Stomach (tissue), 4 donors: Measurements from ENCODE around the gene RBM44.

Experiments
- EP300 ChIP-seq: sonication (generic); formaldehyde crosslinking; IDR thresholded peaks from one replicate; pipeline ENCODE4 v1.6.1; 2017; ENCODE audit warnings: antibody characterized with exemption
- POLR2A ChIP-seq, 4 donors: fragments of 450-650 bp; IDR thresholded peaks; one replicate each; pipeline ENCODE4 v1.6.1; 2016; ENCODE audit warnings: antibody characterized with exemption in 4 of 4, control low read depth in 2 of 4, mild to moderate bottlenecking in 1 of 4, moderate library complexity in 1 of 4
- TF ChIP-seq, protein P1 (sequence below), 7 experiments: fragments of 450-650 bp in 4 of 7; fragments of 200-600 bp in 3 of 7; sonication (generic) in 3 of 7; IDR thresholded peaks; one replicate each; pipeline ENCODE4 v1.5.1; 2016 to 2019; ENCODE audit warnings: antibody characterized with exemption in 7 of 7, control low read depth in 2 of 7, mild to moderate bottlenecking in 1 of 7

DNA sequence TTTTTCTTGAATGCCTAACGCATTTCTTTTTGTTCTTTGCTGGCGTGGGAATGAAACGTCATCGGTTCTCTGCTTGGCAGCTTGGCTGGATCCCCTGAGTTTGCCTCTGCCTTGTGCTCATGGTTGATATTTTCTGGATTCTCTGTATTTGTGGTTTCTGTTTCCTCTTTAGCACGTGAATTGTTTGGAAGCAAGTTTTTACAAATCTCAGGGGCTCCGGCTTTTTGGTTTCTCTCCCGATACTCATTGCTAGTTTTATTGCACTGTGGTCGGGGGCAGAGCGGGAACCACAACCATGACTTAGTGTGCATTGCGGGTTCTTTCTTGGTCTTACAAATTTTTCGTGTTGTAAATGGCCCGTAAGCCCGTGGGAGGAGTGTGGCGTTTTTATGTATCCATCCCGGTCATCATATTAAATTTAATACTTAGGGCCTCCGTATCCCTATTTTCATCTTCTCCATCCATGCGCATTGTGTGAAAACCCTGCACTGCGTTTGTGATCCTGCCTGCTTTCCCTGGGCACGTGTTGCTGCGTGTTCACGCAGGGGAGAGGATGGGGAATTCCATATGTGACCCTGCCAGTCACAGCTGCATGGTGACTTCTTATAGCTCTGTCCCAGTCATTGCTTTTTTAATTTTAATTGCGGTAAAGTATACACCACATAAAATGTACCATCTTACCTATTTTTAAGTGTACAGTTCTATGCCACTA lies 70.2 kb downstream of the RBM44 start:
- TF ChIP-seq, protein P1, sequence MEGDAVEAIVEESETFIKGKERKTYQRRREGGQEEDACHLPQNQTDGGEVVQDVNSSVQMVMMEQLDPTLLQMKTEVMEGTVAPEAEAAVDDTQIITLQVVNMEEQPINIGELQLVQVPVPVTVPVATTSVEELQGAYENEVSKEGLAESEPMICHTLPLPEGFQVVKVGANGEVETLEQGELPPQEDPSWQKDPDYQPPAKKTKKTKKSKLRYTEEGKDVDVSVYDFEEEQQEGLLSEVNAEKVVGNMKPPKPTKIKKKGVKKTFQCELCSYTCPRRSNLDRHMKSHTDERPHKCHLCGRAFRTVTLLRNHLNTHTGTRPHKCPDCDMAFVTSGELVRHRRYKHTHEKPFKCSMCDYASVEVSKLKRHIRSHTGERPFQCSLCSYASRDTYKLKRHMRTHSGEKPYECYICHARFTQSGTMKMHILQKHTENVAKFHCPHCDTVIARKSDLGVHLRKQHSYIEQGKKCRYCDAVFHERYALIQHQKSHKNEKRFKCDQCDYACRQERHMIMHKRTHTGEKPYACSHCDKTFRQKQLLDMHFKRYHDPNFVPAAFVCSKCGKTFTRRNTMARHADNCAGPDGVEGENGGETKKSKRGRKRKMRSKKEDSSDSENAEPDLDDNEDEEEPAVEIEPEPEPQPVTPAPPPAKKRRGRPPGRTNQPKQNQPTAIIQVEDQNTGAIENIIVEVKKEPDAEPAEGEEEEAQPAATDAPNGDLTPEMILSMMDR (IDR thresholded peaks at IDR 0.05) = no peak
- TF ChIP-seq EP300 (no peak), POLR2A (IDR thresholded peaks at IDR 0.05) (no peak)
